GM19397 (cell line): ENCODE results near the gene SSC4D.
"Not testable (repeated sequence)": the region's sequence is repeated elsewhere in the genome, so short reads cannot be mapped to it uniquely, and the experiment has no call there.

Experiments
- ATAC-seq: cut with Tn5 transposase; IDR thresholded peaks from one replicate; pipeline ENCODE4 v1.9.1; 2021; ENCODE audit warnings: mild to moderate bottlenecking, moderate library complexity; ENCODE audit not compliant: unreplicated experiment

SSC4D gene

GRCh38 chr7:76423666-76424412 is 14.3 kb upstream of the SSC4D start:
- ATAC-seq: no peak

- not testable (repeated sequence) for ATAC-seq
Observed at GRCh38 chr7:76421097-76421496, 11.6 kb upstream of the SSC4D start.

- ATAC-seq: not testable (repeated sequence)
Observed at GRCh38 chr7:76417654-76418310, 8.3 kb upstream of the SSC4D start.

- ATAC-seq: no peak
Observed at GRCh38 chr7:76412249-76412648, 2.8 kb upstream of the SSC4D start.

- ATAC-seq: no peak
Observed at GRCh38 chr7:76411626-76412025, 2.1 kb upstream of the SSC4D start.

- no peak for ATAC-seq
Observed at GRCh38 chr7:76408121-76408560, 1.4 kb downstream of the SSC4D start.

- ATAC-seq: no peak
Observed at GRCh38 chr7:76407718-76408117, 1.8 kb downstream of the SSC4D start.

- no peak for ATAC-seq
Observed at GRCh38 chr7:76405738-76406137, 3.8 kb downstream of the SSC4D start.

GRCh38 chr7:76403780-76404494 is 5.6 kb downstream of the SSC4D start:
- no peak for ATAC-seq

- not testable (repeated sequence) for ATAC-seq
Observed at GRCh38 chr7:76403097-76403496, 6.4 kb downstream of the SSC4D start.

GRCh38 chr7:76400248-76400647 is 9.2 kb downstream of the SSC4D start:
- no peak for ATAC-seq

- ATAC-seq: no peak
Observed at GRCh38 chr7:76397409-76398183, 11.9 kb downstream of the SSC4D start.

- no peak for ATAC-seq
Observed at GRCh38 chr7:76396864-76397263, 12.6 kb downstream of the SSC4D start.

GRCh38 chr7:76395965-76396726 is 13.4 kb downstream of the SSC4D start:
- ATAC-seq: no peak

- not testable (repeated sequence) for ATAC-seq
Observed at GRCh38 chr7:76395605-76395964, 13.9 kb downstream of the SSC4D start.

- no peak for ATAC-seq
Observed at GRCh38 chr7:76394957-76395356, 14.5 kb downstream of the SSC4D start.

- ATAC-seq: peak; percentile 79
Observed at GRCh38 chr7:76393116-76394031, 16.1 kb downstream of the SSC4D start.

- no peak for ATAC-seq
Observed at GRCh38 chr7:76392531-76393115, 16.9 kb downstream of the SSC4D start.

- ATAC-seq: no peak
Observed at GRCh38 chr7:76390092-76390491, 19.4 kb downstream of the SSC4D start.
